GM19239 (cell line): ENCODE measurements around the gene ADAMTSL1.
"Not testable (repeated sequence)": the region's sequence is repeated elsewhere in the genome, so short reads cannot be mapped to it uniquely, and the experiment has no call there.

Experiments
- DNase-seq: peaks from one replicate; pipeline ENCODE4 v3.0.0; 2011; ENCODE audit warnings: low spot score; ENCODE audit not compliant: insufficient read length
- FAIRE-seq: peaks from 2 replicates; lab custom pipeline; 2011; peaks lifted over from hg19 to GRCh38; lab: Jason Lieb, UNC

Gene ADAMTSL1

DNA sequence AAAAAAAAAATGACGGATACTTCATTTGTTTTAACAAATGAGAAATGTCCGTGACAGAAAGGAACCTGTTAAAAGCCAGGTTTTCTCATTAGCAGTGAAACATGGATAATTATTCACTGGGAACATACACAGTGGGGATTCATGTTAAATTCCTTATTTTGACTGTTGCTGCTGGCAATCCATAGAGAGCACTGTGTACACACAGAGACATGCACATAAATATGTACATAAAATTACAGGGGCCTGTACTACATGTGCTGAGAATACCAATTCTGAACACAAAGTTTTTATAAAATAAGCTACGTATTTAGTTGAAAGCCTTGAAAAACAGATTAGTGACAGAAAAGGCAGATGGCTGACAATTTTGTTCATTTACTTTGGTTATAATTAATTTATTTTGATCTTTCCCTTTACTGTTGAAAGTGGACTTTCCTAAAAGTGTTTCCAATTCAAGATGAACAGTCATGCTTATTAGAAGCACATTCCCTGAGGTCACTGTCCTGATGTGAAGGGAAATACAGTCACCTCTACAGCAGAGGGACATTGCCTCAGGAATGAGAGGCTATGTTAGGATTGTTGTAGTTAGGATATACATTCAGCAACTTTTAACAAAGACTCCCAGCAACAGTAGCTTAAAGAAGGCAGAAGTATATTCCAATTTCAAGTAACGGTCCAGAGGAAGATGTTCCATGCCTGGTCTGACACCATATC is 392.3 kb downstream of the ADAMTSL1 start:
- DNase-seq (no peak), FAIRE-seq (no peak)

DNA sequence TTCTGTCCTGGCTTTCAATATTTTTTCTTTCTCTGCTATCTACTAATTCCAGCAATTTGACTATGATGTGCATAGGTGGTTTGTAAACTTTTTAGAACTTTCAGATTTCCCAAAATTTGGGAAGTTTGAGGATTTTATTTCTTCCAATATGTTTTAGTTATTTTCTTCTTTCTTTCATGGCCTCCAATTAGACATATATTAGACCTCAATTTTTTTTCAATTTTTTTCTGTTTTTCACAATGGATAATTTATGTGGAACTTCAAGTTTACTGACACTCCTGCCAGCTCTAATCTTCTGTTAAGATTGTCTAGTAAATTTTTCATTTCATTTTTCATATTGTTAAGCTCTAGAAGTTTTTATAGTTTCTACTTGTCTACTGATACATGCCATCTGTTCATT is 395.8 kb downstream of the ADAMTSL1 start:
- DNase-seq (no peak), FAIRE-seq (no peak)

DNA sequence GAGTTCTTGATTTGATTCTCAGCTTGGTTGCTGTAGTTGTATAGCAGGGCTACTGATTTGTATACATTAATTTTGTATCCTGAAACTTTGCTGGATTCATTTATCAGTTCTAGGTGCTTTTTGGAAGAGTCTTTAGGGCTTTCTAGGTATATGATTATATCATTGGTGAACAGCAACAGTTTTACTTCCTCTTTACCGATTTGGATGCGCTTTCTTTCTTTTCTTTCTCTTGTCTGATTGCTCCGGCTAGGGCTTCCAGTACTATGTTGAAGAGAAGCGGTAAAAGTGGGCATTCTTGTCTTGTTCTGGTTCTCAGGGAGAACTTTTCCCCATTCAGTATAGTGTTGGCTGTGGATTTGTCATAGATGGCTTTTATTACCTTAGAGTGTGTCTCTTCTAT is 400.1 kb downstream of the ADAMTSL1 start:
- FAIRE-seq (no peak), DNase-seq (no peak)

GRCh38 chr9:18874990-18875389 is 401.0 kb downstream of the ADAMTSL1 start:
- not testable (repeated sequence) for DNase-seq
- peak; percentile 81 for FAIRE-seq

DNA sequence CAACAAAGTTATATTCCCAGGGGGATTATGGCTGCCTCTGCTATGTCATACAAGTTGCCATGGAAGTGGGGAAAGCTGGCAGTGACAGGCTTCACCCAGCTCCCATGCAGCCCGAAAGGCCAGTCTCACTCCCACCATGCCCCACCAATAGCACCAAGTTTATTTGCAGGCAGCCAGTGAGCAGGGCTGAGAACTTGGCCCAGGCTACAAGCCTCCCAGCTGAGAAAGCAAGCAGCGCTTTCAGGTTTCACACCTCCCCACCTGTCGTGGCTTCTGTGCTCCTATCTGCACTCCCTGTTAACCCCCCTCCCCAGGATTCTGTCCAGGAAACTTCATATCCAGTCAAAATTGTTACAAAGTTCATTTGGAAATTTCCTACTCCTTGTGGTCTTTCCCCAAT is 404.0 kb downstream of the ADAMTSL1 start:
- DNase-seq (no peak), FAIRE-seq (no peak)

- FAIRE-seq, result no peak
These were observed 407.8 kb downstream of the ADAMTSL1 start for GRCh38 chr9:18881758-18882157.

DNA sequence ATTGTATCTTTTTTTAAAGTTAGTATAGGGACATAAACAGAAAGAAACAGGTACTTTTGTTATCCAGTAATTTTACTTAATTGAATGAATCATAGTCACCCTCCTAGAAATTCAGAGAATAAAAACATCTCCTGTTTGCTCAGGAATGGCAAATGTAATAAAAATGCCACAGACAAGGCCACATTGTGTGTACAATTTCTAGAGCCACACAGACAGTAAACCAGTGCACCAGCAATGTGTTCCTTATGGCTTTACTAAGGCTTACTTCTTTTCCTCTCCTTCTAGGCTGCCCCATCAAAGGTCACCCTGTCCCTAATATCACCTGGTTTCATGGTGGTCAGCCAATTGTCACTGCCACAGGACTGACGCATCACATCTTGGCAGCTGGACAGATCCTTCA is 413.6 kb downstream of the ADAMTSL1 start:
- FAIRE-seq (no peak), DNase-seq (no peak)

More at GRCh38 chr9:18881758-18882157, 407.8 kb downstream of the ADAMTSL1 start:
- DNase-seq, result no peak

- FAIRE-seq (no peak), DNase-seq (no peak)
These were observed 414.3 kb downstream of the ADAMTSL1 start for GRCh38 chr9:18888290-18888689.

DNA sequence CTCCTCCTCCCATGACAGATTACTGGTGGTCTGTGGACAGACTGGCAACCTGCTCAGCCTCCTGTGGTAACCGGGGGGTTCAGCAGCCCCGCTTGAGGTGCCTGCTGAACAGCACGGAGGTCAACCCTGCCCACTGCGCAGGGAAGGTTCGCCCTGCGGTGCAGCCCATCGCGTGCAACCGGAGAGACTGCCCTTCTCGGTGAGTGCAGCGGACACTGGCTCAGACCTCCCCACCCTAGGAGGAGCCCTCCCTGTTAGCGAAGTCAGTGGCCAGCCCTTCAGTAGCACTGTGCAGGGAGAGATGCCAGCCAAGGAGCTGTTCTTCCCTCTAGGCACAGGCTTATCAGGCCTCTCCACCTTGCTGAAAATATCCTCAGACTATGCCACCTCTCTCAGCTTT is 415.6 kb downstream of the ADAMTSL1 start:
- FAIRE-seq (no peak), DNase-seq (no peak)

GRCh38 chr9:18890372-18890771 is 416.4 kb downstream of the ADAMTSL1 start:
- FAIRE-seq (peak; percentile 56), DNase-seq (no peak)

- DNase-seq (no peak), FAIRE-seq (no peak)
These were observed 418.2 kb downstream of the ADAMTSL1 start for GRCh38 chr9:18891946-18892670.

DNA sequence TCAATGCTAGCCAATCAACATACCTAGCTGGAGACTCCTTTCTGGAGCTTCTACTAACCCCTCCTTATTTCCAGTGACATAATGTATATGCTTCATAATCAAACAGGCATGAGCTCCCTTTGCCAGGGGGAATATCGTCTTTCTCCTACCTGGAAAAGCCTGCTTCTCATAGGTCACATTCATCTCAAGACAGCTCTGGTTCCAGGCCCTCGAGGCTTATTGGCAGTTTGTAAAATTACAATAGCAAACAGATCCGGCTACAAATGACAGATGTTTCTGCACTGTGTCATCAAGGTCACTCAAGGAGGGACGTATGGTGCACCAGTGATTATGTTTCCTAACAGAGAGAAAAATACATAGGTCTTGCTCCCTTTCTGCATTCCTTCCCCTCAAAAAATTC is 419.1 kb downstream of the ADAMTSL1 start:
- no peak for DNase-seq
- no peak for FAIRE-seq

DNA sequence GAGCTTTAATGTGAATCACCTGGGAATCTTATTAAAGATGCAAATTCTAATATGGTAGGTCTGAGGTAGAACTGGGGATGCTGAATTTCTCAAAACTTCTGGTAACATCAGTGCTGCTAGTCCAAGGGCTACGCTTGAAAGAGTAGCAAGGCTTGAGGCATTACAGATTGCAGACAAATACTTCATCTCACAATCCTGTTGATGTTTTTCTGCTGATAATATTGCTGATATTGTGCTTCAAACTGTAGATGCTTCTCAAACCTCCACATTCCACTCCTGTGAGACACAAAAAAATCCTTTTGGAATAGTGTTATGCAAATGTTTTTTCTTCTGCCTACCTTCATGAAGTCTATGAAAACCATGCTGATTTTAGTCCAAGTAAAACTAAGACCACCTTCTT is 419.5 kb downstream of the ADAMTSL1 start:
- FAIRE-seq (no peak), DNase-seq (no peak)

DNA sequence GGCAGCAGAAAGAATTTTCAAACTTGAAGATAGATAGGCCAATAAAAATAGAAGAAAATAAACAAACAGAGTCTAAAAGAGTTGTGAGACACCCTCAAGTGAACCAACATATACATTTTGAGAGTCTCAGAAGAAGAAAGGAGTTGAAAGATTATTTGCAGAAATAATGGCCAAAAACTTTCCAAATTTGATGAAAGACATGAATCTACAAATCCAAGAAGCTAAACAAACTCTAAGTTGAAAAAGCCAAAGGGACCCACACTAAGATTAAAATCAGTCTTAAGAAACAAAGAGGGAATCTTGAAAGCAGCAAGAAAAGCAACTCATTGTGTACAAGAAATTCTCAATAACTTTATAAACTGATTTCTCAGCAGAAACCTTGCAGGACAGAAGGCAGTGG is 422.1 kb downstream of the ADAMTSL1 start:
- DNase-seq (no peak), FAIRE-seq (no peak)

GRCh38 chr9:18896531-18897179 is 422.7 kb downstream of the ADAMTSL1 start:
- DNase-seq (no peak), FAIRE-seq (no peak)

DNA sequence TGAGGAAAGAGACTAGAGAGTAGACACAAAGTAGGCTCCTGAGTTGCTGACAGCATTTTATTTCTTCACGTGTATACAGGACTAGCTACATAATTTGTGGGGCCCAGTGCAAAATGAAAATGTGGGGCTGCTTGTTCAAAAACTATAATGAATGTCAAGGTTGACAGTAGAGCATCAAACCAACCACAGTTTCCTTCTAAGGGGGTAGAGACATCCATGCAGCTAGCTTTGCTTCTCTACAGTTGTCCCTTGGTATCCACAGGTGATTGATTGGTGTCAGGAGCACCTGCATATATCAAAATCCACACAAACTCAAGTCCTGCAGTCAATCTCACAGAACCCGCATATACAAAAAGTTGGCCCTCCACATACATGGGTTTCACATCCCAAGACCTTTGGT is 429.5 kb downstream of the ADAMTSL1 start:
- FAIRE-seq (no peak), DNase-seq (no peak)

DNA sequence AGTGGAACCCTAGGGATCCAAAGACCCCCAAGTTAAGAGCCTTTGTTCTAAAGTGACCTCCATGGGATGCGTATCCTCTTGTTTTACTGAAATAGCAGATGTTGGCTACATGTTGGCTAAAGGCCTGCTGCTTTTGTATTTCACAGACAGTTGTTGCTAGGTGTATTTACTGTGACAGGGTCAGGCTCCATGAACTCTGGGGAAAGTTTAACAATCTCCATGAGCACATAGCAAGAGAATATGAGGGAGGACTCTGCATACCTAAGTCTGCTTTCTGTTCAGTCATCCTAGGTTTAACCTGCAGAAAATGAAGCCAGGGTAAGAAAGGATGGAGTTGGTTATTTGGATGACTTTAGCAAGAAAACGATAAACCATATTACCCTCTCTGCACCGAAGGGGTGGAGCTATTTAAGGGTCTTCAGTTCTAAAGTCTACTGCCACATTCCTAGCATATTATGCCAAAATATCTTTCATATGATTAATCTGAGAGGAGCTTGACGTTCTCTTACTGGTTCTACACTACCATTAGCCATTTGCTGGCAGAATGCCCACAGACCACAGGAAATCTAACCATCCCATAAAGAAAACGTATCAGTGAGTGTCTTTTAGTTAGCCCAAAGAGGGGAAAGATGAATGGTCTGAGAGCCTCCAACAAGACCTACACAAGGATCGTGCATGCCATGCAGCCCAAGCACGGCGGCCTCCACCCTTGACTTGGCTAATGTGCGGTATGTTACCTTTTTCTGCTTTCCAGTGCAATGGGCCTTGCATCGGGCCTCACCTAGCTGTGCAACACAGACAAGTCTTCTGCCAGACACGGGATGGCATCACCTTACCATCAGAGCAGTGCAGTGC is 431.3 kb downstream of the ADAMTSL1 start:
- DNase-seq, result no peak
- FAIRE-seq, result no peak

DNA sequence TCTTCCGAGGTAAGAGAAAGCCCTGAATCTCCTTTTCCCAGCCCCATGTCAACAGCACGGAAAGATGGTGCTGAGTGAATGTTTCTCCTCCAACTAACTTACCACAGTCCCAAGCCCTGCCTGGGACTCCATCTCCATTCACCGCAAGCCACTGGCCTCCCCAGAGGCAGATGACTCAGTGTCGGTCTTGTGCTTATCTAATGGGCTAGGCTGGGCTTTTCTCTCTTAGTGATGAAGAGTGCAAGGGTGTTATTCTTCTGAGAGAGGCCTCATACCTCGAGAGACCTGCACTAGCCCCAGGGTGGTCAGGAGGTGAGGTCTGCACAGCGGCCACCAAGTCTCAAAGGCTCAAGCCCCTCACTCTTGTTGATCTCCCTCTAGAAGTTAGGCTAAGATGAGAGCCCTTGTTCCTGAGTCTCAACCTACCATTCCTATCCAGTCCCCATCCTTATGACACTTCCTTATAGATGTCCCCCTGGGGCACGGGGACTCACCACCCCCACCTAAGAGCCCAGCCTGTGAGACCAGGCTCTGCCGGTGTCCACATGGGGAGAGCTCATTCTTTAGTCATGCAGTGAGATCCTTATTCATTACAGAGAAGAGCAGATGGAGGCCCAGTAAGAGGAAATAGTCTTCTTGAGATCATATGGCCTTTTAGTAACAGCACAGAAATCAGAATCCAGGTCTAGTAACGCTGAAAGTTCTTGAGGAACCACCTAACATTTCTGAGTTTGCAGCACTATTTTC is 432.1 kb downstream of the ADAMTSL1 start:
- no peak for FAIRE-seq
- no peak for DNase-seq

DNA sequence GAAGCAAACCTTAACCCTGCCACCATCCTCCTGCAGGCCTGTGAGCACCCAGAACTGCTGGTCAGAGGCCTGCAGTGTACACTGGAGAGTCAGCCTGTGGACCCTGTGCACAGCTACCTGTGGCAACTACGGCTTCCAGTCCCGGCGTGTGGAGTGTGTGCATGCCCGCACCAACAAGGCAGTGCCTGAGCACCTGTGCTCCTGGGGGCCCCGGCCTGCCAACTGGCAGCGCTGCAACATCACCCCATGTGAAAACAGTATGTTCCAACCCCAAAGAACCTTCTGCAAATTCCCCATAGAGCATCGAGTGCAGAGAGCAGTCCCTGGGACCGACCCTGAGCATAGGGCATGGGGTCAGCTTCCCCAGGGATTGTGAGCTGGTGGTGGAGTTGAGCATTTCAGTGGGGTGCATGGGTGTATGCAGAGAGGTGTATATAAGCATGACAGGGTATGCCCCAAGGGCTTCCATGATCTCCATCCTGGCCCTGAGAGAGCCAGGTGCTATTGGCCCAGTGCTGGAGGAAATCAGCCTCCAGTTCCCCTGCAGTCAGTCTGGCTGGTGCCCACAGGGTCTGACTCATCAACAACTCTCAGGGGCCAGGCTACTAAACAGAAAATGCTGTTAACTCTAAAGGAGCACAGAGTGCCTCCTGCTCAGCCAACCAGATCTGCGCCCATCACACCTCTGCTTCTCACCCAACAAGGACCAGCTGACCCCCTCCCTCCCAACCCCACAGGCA is 432.9 kb downstream of the ADAMTSL1 start:
- FAIRE-seq (no peak), DNase-seq (no peak)
